Effector memory CD4-positive, alpha-beta T cell (primary cell): ENCODE data around the gene TRIM44.
"Not testable (repeated sequence)": the region's sequence is repeated elsewhere in the genome, so short reads cannot be mapped to it uniquely, and the experiment has no call there.

Experiments
- DNase-seq, 3 donors: peaks; one replicate each; pipeline ENCODE4 v3.0.0-alpha.2; 2020
- H3K27ac ChIP-seq: 2 replicates; pipeline ENCODE4 v1.7.0; 2013; ENCODE audit warnings: mild to moderate bottlenecking, low read length, moderate library complexity; ENCODE audit not compliant: insufficient read depth, poor library complexity, severe bottlenecking
- H3K27me3 ChIP-seq: replicated peaks from 2 replicates; pipeline ENCODE4 v1.7.0; 2013; ENCODE audit warnings: mild to moderate bottlenecking, low read length; ENCODE audit not compliant: insufficient read depth, control insufficient read depth, poor library complexity, severe bottlenecking
- H3K36me3 ChIP-seq: 2 replicates; pipeline ENCODE4 v1.7.0; 2013; ENCODE audit warnings: mild to moderate bottlenecking, low read length, moderate library complexity; ENCODE audit not compliant: control insufficient read depth, insufficient read depth
- H3K4me1 ChIP-seq: 2 replicates; pipeline ENCODE4 v1.7.0; 2013; ENCODE audit warnings: low read length, mild to moderate bottlenecking; ENCODE audit not compliant: control insufficient read depth, insufficient read depth, poor library complexity, severe bottlenecking
- H3K4me3 ChIP-seq: 2 replicates; pipeline ENCODE4 v1.7.0; 2013; ENCODE audit warnings: low read length, low read depth, mild to moderate bottlenecking; ENCODE audit not compliant: insufficient read depth, poor library complexity, severe bottlenecking
- H3K9me3 ChIP-seq: 2 replicates; pipeline ENCODE4 v1.7.0; 2013; ENCODE audit warnings: mild to moderate bottlenecking, low read length, moderate library complexity; ENCODE audit not compliant: control insufficient read depth

The TRIM44 gene

DNA sequence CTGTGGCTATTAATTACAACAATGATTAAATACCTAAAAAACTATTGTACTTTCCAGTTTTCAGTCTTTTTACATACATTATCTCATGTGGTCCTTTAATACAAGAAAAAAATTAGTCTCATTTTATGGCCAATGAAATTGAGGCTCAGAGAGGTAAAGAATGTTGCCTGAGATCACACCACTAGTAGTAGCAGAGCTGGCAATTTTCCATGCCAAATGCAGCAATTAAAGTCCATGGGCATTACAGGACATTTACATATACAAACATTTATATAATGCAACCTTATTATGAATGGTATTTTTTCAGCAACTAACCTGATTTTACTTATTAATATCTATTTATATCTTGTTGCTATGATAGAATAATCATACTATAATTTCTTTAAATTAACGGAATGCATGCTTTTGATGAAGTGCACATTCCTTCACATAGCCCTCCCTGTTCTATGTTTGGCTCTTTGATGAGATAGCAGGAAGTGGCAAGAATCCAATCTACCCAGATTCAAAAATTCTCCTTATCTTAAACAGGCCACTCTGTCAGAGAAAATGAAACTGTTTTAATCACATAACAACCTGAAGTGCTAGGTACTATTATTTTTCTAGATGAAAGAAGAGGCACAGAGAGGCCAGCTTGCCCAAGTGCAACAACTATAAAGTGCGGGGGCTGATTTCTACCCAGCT, 160.4 kb downstream of the TRIM44 start:
- Histone ChIP-seq H3K27ac (no peak overlapping the region), H3K4me1 (no peaks in the 10 kb centered on the region), H3K36me3 (no peaks in the 10 kb centered on the region), H3K4me3 (no peak overlapping the region), H3K27me3 (no peaks in the 10 kb centered on the region), H3K9me3 (no peaks in the 10 kb centered on the region)
- no peak for DNase-seq

DNA sequence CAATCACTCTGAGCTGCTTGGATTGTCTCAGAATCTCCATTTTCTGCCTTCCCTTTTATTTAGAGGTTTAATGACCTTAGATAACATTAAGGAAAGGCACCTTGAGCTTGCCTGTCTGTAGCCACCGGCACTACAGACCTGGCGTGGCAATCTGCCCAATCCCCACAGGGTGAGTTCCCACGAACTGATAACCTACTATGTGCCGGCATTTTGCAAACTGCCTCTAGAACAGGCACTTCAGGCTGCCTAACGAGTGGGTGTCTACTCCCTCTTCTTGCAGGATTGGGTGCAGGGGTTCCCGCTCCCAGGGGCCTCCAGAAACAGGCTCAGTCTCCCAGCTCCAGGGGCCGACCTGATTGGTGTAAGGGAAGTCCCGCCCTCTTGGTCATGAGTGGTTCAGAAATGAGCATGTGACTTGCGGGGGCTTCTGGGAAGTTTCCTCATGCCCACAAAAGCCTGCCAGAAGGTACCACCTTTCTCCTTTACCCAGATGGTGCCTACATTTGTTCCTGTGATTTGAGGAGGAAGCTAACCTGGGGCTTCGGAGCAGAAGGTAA, 161.2 kb downstream of the TRIM44 start:
- no peak for DNase-seq
- Histone ChIP-seq H3K4me3 (no peak overlapping the region), H3K9me3 (no peaks in the 10 kb centered on the region), H3K4me1 (no peaks in the 10 kb centered on the region), H3K27me3 (no peaks in the 10 kb centered on the region), H3K36me3 (no peaks in the 10 kb centered on the region), H3K27ac (no peak overlapping the region)

DNA sequence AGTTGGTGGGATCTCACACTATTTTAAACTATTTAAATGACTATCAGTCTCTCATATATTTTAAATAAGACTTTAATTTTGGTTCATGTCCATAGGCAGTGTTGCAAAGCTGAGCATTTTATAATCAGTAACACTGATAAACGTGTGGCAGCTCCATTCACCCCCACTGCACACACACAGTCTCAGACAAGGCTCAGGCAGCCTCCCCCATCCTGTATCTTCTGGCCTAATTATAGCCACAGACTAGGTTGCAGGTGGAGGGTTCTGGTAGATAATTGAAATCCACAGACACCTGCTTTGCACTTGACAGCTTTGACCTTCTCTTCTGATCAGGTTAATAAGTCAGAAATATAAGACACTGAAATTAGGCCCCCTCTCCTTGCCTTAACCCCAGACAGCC, 162.8 kb downstream of the TRIM44 start:
- no peaks in the 10 kb centered on the region for H3K9me3 ChIP-seq
- no peak overlapping the region for H3K4me3 ChIP-seq
- no peaks in the 10 kb centered on the region for H3K4me1 ChIP-seq
- no peaks in the 10 kb centered on the region for H3K36me3 ChIP-seq
- H3K27ac ChIP-seq: no peak overlapping the region
- DNase-seq: no peak
- H3K27me3 ChIP-seq: no peaks in the 10 kb centered on the region

DNA sequence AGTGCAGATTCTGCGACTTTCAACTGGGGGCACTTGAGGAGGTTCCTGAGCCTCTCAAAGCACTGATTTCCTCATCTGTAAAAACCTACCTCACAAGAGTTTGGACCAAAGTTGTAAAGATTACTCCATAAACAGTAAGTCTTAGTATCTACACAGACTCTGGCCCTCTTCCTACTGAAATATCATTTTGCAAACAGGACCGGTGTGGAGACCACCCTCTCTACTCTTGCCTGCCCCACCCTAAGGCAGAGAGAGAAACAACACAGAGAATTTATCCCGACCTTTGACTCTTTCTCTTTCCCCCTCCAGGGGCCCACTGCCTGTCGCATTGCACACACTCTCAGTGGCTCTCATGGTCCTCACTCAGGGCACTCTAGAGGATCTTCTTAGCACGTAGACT, 163.4 kb downstream of the TRIM44 start:
- H3K9me3 ChIP-seq: no peaks in the 10 kb centered on the region

DNA sequence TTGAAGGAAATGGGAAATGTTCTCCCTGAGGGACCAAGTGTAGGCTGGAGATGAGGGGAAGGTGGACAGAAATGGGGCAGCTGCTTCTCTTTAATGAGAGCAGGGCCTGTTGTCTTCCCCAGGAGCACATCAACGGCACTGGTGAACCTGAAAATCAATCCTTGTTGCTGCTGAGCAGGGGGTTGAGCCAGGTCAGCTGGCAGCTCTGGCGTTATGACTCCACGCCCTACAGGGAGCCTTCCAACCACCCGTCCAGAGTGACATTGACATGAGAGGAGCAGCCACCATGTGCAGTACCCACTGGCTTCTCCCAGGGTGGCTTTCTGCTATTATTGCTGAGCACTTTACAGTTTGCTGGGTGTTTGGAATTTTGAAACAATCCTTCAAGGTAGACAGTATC, 164.4 kb downstream of the TRIM44 start:
- Histone ChIP-seq H3K36me3 (no peaks in the 10 kb centered on the region), H3K27ac (no peak overlapping the region), H3K27me3 (no peaks in the 10 kb centered on the region), H3K4me1 (no peaks in the 10 kb centered on the region), H3K4me3 (no peak overlapping the region), H3K9me3 (no peaks in the 10 kb centered on the region)
- DNase-seq: no peak

More for the DNA sequence above, 163.4 kb downstream of the TRIM44 start:
- no peak for DNase-seq
- Histone ChIP-seq H3K36me3 (no peaks in the 10 kb centered on the region), H3K27ac (no peak overlapping the region), H3K27me3 (no peaks in the 10 kb centered on the region), H3K4me3 (no peak overlapping the region), H3K4me1 (no peaks in the 10 kb centered on the region)

DNA sequence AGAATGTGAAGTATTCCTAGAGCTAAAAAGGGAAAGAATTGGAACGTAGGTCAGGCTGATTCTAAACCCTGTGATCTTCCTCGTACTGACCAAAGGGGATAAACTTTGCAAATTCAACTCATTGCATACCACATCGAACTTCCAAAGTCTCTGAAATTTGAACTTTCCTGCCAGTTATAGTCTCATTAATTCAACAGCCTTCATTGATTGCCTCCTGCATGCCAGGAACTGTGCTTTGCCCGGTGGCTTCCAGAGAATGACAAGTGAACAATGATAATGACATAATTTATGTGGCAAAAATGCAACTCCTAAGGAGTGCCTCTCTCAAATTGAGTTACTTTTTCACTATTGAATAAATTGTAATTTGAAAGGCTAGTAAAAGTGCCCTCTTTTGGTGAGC, 173.6 kb downstream of the TRIM44 start:
- Histone ChIP-seq H3K36me3 (no peaks in the 10 kb centered on the region), H3K4me3 (no peak overlapping the region), H3K27me3 (no peaks in the 10 kb centered on the region), H3K27ac (no peak overlapping the region), H3K9me3 (no peaks in the 10 kb centered on the region), H3K4me1 (no peaks in the 10 kb centered on the region)
- DNase-seq: no peak

DNA sequence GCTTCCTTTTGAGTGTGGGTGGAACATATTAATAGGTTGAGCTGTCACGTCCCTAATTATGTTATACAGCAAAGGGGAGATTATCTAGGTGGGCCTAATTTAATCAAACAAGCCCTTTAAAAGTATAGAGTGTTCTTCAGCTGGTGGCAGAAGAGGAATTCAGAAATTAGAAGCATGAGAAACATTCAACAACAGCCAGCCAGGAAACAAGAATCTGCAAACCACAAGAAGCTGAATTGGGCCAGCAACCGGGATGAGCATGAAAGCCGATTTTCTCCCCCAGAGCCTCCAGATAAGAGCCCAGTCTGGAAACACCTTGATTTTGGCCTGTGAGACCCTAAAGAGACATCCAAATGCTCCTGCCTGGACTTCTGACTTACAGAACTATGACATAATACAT, 175.5 kb downstream of the TRIM44 start:
- Histone ChIP-seq H3K27me3 (no peaks in the 10 kb centered on the region), H3K27ac (no peak overlapping the region), H3K4me3 (no peak overlapping the region), H3K36me3 (no peaks in the 10 kb centered on the region), H3K9me3 (no peaks in the 10 kb centered on the region), H3K4me1 (no peaks in the 10 kb centered on the region)
- DNase-seq: no peak

DNA sequence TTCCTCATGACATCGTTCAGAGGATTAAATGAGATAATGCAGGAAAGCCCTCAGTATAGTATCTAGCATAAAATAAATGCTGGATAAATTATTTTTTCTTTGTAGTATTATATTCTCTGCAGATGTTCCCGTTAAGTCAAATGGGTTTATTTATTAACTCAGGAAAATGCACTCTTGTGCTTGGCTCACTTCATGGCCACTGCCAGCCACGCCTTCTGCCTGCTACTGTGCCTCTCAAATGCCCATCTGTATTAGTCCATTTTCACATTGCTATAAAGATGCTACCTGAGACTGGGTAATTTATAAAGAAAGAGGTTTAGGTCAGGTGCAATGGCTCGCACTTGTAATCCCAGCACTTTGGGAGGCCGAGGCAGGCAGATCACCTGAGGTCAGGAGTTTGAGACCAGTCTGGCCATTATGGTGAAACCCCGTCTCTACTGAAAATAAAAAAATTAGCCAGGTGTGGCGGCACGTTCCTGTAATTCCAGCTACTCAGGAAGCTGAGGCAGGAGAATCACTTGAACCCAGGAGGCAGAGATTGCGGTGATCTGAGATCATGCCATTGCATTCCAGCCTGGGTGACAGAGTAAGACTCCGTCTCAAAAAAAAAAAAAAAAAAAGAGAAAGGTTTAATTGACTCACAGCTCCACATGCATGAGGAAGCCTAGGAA, 176.3 kb downstream of the TRIM44 start:
- H3K9me3 ChIP-seq, H3K36me3 ChIP-seq, H3K27me3 ChIP-seq, DNase-seq, H3K4me3 ChIP-seq, H3K27ac ChIP-seq, H3K4me1 ChIP-seq: not testable (repeated sequence)

DNA sequence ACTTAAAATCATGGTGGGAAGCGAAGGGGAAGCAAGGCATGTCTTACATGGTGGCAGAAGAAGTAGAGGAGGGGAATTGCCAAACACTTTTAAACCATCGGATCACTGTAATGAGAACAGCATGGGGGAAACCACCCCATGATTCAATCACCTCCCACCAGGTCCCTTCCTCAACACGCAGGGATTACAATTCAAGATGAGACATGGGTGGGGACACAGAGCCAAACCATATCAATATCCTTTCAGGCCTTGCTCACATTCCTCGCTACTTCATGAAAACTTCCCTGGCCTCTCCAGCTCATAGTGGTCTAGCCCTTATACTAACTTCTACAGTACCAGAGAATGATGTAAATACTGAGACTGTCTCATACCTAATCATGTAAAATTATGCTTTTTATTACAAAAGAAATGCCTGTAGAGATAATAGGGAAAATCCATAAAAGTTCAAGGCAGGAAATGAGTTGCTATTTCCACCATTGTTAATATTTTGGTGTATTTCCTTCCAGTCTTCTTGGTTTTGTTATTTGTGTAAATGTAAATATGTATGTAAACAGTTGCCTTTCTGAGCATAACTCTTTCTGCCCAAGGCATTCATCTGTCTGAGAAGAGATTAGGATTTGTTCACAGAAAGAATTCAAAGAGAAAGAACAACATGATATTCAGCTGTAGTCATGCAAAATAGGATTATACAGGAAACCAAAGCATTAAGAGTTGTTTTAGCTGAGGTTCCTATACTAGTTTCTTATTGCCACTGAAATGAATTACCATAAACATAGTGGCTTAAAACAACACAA, 177.0 kb downstream of the TRIM44 start:
- Histone ChIP-seq H3K27ac (no peak overlapping the region), H3K27me3 (no peaks in the 10 kb centered on the region), H3K36me3 (no peaks in the 10 kb centered on the region), H3K4me1 (no peaks in the 10 kb centered on the region), H3K4me3 (no peak overlapping the region), H3K9me3 (no peaks in the 10 kb centered on the region)
- DNase-seq: no peak

DNA sequence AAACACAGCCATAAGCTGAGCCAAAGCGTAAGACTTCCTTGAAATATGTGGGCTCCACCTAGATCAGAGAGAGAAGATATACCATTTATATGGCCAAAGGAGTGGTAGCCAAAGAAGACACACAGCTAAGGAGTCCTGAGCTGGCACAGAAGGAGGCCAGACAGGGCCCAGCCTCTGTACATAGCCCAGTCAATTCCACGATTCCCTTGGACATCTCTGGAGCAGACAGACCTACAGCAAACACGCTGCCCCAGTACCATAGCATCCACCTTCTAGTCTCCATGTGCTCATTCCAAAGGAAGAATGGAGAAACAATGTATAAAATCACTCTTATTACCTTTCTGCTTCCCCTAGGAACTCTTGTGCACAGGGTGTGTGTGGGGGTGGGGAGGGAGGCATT, 179.2 kb downstream of the TRIM44 start:
- H3K27me3 ChIP-seq: no peaks in the 10 kb centered on the region
- no peaks in the 10 kb centered on the region for H3K9me3 ChIP-seq
- H3K27ac ChIP-seq: no peak overlapping the region
- DNase-seq: no peak
- no peaks in the 10 kb centered on the region for H3K36me3 ChIP-seq
- no peaks in the 10 kb centered on the region for H3K4me1 ChIP-seq
- no peak overlapping the region for H3K4me3 ChIP-seq
